Hematopoietic multipotent progenitor cell treated with erythropoietin and hydrocortisone succinate and interleukin-3 and kit ligand, for 6 days (in vitro differentiated cells): ENCODE measurements around the gene CD68.
A peak's percentile ranks its signal among the peaks of the same experiment; 100 is the strongest.
"Not testable (repeated sequence)": the region's sequence is repeated elsewhere in the genome, so short reads cannot be mapped to it uniquely, and the experiment has no call there.

Source experiments
- DNase-seq: peaks from one replicate; pipeline ENCODE4 v3.0.0-alpha.2; 2015

The CD68 gene

DNA sequence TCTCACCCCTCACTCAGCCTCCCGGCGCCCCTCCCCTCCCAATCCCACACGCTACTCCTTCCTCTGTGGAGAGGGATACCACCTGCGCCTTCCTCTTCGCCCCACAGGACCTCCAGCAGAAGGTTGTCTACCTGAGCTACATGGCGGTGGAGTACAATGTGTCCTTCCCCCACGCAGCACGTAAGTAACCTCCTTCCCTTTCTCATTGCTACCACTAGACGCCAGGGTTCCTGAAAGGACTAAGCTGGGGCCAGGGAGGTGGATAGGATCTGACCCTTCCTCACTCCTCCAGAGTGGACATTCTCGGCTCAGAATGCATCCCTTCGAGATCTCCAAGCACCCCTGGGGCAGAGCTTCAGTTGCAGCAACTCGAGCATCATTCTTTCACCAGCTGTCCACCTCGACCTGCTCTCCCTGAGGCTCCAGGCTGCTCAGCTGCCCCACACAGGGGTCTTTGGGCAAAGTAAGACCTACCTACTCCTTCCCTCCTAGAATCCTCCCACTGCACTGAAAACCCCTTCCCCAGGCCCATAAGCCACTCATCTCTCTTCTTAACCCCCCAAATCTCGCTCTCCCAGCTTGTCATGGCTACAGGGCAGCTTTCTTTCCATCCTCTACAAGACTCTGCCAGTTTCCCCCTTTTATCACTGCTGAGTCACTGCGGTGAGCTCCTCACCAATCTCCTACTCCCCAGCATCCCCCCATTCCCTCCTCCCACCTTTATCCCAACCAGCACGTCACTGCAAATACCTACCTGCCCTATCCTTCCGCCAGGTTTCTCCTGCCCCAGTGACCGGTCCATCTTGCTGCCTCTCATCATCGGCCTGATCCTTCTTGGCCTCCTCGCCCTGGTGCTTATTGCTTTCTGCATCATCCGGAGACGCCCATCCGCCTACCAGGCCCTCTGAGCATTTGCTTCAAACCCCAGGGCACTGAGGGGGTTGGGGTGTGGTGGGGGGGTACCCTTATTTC, 1.5 kb downstream of the CD68 start:
- DNase-seq, result peak; percentile 78

DNA sequence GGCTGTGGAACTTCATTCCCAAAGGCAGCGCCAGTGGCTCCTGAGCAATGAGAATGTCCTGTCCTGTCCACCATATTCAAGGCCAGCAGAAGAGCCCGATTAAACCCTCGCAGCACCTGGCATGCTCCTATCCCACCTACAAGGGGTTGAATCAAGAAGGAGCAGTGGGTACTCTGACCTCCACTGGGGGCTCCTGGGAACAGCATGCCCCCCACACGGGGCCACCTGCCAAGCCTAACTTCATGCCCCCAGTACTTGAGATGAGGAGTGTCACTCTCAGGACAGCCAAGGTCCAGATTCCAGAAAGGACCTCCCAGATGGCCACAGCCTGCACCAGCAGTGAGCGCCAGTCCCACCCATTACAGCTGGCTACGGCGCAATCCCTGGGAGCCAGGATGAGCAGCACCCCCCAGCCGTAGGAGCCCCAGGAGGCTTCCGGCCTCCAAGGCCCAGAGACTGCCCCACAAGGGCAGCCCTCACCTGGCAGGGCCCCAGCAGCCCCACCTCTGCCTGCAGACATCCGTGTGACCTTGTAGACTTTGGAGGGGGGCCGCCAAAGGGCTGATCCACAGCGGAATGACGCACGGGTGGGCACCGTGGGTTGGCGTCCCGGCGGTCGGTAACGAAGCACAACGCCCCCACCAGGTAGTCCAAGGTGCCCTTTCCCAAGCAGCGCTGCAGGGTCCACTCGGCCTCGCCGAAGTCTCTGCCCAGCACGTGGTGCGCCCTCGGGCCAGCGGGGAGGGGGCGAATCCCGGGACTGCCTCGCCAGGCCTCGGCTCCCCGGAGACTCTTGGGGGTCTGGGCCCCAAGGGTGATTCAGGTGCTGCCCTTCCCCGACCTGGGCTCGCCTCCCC, 3.2 kb downstream of the CD68 start:
- no peak for DNase-seq

GRCh38 chr17:7583253-7584109, 4.0 kb downstream of the CD68 start, which contains the start of gene MPDU1:
TSS of gene MPDU1 (plus strand) at chr17:7583852. CDS start at chr17:7583863, 11 bp downstream.
- peak; percentile 98 for DNase-seq

GRCh38 chr17:7586673-7587419, 7.4 kb downstream of the CD68 start:
- peak; percentile 56 for DNase-seq

DNA sequence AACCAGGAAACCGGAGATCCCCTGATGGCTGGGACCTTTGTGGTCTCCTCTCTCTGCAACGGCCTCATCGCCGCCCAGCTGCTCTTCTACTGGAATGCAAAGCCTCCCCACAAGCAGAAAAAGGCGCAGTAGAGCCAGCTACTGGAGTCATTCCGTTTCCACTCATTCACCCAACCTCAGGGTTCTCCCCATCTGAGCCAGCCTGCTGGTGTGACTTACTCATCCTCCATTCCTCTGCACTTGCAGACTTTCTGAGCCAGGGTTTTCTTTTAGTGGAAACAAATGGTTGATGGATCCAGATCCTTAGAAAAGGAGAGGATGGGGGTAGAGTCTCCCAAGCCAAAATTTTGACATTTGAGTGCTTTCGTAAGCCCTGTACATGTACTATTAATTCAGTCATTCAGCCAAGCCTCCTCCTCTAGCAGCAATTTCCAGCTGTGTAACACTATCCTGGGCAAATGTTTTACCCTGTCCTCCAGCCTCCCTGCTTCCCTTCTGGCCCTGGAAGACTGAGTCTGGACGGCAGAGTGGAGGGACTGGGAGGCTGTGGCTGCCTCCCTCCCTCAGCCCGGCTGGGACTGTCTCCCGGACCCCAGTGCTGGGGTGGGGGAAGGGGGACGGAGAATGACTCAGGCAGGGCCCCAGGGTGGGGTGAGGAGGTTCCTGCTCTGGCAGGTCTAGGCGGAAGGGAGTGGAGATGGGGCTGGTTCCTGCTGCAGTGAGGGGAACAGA, 8.1 kb downstream of the CD68 start:
- DNase-seq, result peak; percentile 61

DNA sequence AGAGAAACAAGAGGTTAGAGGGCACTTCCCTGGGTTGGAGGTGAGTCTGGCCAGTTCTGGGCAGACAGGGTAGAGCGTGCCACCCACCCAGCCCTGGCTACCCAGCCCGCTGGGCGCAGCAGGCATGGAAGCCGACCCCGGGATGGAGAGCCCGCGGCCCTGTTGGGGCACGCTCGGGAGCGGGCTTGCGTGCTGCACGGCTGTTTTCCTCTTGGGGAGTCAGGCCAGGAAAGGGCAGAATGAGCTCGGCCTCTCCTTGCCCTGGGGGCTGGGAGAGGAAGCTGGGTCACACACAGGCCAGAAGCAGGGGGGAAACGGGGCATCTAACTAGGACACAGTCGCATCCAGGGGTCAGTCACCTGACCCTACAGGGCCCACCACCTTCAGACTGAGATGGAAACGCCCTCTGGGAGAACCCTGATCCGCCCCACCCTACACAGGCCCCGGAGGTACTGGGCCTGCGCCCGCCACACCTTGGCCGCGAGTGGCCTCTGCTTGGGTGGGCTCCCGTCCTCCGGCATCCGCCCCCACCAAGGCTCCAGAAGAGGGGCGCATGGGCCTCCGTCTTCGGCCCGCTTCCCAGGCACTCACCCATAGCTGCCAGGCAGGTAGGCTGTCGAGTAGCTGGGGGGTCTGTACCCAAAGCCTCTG, 9.2 kb downstream of the CD68 start:
- DNase-seq, result no peak

DNA sequence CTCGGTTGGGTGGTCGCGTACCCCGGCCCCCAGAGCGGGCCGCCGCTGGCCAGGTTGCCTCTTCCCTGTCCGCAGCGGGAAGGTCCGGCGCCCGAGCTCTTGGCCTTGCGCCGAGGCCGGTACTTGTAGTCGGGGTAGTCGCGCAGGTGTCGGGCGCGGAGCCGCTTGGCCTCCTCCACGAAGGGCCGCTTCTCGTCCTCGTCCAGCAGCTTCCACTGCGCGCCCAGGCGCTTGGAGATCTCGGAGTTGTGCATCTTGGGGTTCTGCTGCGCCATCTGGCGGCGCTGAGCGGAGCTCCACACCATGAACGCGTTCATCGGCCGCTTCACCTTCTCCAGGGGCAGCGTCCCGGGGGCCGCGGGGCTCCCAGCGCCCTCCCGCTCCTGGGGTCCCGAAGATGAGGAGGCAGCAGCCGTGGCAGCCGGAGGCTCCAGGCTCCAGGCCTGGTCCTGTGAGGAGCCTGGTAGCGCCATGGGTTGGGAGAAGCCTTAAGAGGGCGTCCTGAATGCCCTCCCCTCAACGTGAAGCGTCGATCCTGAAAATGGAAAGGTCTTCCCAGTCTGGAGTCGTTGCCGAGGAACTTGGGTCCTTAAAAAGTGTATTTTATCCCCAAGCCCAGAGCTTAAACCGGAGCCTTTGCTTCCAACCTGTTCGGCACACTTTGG, 9.9 kb downstream of the CD68 start:
- peak; percentile 91 for DNase-seq

DNA sequence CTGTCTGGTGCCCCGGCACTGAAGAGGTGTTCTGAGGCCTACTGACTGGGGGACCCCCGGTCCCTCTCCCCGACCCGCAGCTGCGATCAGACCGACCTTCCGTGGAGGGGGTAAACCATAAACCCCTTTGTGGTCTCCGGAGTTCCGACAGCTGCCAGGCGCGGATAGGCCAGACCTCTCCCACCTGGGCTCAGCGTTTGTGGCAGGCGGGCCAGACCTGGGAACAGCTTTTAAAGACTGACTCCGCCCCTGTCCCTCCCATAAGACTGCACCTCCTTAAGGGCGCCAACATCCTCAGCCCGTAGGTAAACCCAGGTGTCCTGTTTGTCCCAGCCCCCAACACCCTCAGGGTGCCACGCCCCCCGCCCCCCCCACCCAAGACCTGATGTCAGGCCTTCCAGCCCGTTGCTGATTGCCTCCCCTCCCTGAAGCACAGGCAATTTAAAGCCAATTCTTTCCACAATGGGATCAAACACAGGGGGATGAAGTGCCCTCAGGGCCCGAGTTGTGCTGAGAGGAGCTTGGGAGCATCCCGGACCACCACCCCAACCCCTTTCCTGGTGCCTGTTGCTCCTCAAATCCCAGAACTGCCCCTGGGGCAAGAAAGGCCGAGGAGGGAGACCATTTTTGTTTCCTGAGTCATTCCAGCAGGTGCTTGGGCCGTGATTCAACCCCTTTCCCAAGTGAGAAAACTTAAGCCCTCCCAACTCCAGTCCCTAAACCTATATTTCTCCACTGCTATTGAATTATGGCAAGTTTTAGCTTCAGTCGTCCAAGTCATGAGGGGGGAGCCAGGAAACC, 10.7 kb downstream of the CD68 start, which contains the start of gene SOX15:
Gene SOX15, minus strand, starts transcription at position 204 of the 801 bp plus-strand sequence. CDS start 418 bp downstream, outside the sequence.
- DNase-seq, result no peak

- peak; percentile 36 for DNase-seq
Observed at GRCh38 chr17:7590743-7591142, 11.3 kb downstream of the CD68 start.

DNA sequence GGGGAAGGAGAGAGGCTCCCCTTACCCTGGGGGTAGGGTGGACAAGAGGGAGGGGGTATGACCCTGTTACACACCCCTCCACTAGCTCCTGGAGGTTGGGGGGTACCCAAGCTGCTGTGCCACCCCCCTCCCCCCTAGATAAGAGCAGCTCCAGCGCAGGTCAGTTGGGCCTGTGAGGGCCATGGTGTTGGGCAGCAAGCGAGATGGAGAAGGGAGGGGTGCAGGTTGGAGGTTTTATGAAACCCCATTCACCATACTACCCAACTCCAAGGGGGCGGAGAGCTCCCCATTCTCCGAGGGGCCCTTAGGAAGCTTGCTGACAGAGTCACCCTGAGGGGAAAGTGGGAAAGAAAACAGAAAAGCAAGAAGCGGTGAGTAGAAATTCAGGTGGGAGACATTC, 12.2 kb downstream of the CD68 start:
- no peak for DNase-seq

GRCh38 chr17:7592422-7593021, 13.1 kb downstream of the CD68 start:
- DNase-seq, result no peak

DNA sequence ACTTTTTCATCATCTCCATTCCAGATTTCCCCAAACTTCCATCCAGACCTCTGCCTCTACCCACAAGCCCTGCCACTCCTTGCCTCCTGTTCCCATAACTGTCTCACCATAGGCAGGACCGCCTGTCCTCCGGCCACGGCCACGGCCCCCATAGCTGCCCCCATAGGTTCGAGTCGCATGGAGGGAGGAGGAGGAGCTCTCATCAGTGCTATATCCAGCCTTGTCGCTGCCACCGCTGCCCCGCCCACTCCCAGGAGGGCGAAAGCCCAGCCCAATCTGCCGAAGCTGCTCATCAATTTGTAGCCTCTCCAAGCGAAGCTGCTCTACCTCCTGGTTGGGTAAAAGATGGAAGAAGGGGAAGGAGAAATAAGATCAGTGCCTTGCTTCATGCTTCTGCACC, 13.9 kb downstream of the CD68 start:
- no peak for DNase-seq

GRCh38 chr17:7597561-7597960, 18.1 kb downstream of the CD68 start:
- not testable (repeated sequence) for DNase-seq

GRCh38 chr17:7606280-7606679, 26.8 kb downstream of the CD68 start:
- DNase-seq, result no peak

- DNase-seq, result no peak
Observed at GRCh38 chr17:7610641-7611040, 31.2 kb downstream of the CD68 start.

- no peak for DNase-seq
Observed at GRCh38 chr17:7611635-7612293, 32.3 kb downstream of the CD68 start.

DNA sequence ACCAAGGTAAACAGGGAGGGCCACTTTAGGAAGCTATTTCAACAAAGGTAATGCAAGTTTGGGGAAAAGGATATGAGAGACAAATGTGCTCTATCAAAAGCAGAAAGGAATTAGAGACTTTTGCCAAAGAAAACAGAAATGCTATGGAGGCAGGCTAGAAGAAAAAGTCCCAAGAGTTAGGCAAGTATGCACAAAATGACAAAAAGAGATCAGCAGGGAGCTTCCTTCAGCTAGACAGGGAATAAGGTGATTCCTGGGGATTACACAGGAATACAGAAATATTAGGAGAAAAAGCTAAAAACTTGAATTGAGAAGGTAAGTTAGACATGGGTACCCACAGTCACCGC, 32.8 kb downstream of the CD68 start:
- no peak for DNase-seq
